ENCODE data around the gene DSC2. TPM values are rescaled to one million over a fixed set of nuclear protein-coding genes. Genes with fewer than 3 reads are reported as not detected.

The DSC2 gene
- total and polyA plus RNA-seq, 10 donors: 0.90 to 18.7 (median 12.8) TPM

DNA sequence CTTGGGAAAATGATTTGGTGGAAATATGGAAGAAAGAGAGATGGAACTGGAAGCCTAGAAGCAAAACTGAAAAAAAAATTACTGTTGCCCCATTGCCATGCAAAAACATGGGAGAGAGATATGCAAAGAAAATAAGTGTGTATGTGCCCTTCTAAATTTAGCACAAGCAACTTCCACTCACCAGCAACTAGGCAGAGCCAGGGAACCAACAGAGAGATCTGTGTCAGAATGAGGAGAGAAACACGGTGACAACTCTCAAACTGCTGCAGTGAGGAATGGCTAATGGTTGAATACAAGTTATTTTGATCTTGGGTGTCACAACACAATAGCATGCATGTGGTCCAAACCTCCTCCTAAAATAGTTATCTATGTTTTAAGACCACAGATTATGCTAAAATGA lies 10.9 kb downstream of the DSC2 start:
- H3K4me3 ChIP-seq: no peak overlapping the region
- TF ChIP-seq POLR2A (IDR thresholded peaks at IDR 0.05): no peak
- TF ChIP-seq POLR2AphosphoS5 (IDR thresholded peaks at IDR 0.05): no peak
- TF ChIP-seq, protein P1, sequence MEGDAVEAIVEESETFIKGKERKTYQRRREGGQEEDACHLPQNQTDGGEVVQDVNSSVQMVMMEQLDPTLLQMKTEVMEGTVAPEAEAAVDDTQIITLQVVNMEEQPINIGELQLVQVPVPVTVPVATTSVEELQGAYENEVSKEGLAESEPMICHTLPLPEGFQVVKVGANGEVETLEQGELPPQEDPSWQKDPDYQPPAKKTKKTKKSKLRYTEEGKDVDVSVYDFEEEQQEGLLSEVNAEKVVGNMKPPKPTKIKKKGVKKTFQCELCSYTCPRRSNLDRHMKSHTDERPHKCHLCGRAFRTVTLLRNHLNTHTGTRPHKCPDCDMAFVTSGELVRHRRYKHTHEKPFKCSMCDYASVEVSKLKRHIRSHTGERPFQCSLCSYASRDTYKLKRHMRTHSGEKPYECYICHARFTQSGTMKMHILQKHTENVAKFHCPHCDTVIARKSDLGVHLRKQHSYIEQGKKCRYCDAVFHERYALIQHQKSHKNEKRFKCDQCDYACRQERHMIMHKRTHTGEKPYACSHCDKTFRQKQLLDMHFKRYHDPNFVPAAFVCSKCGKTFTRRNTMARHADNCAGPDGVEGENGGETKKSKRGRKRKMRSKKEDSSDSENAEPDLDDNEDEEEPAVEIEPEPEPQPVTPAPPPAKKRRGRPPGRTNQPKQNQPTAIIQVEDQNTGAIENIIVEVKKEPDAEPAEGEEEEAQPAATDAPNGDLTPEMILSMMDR (IDR thresholded peaks at IDR 0.05 in 8 of 11, conservative IDR thresholded peaks at IDR 0.05 in 3 of 11): no peak
- no peak for DNase-seq
- H3K36me3 ChIP-seq: peaks cover 0 to 3% (median 0%) of the 10 kb centered on the region in 6 donors
- H3K27me3 ChIP-seq (replicated peaks in 1 of 7): no peaks in the 10 kb centered on the region
- no peaks in the 10 kb centered on the region for H3K9me3 ChIP-seq
- intact Hi-C loops (cut with DNase I; ENCODE audit: low total_unique reads): no loop called here
- H3K4me1 ChIP-seq: no peaks in the 10 kb centered on the region
- 67 to 84% (median 72%) methylated on average over 1 of the region's 1 CpG for WGBS, 5 donors
- H3K27ac ChIP-seq: no peak overlapping the region

DNA sequence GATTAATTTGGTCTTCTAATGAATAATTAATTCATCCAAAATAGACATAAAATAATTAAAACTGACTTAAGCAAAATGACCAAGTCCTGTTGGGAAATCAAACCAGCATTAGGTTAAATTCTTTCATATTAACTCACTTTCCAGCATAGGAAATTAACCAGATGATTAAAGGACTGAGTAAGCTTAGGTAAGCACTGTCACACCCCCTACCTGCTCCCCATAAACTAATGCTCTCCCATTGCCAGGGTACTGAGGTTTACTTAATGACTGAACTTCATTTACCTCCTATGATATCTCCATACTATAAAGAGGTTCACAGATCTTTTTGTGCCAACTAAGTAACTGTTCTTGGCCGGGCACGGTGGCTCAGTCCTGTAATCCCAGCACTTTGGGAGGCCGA lies 13.7 kb downstream of the DSC2 start:
- intact Hi-C loops (cut with DNase I; ENCODE audit: low total_unique reads): no loop called here
- DNase-seq: no peak

DNA sequence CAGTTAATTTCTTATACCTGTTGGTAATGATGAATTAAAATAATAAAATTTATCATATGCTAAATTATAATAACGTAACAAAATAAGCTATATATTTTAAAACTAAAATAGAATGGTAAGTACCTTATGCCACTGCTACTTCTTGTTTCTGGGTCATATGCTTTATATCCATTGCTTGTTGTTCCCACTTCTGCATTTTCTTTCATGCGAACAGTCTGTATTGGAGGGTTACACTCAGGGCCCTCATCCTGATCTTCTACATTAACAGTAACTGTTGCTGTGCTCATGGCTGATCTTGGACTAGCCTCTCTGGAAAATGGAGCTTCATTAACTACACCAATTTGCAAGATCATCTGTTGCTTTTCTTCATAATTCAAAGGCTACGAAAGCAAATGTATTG lies 22.2 kb downstream of the DSC2 start:
- Histone ChIP-seq H3K4me3 (no peak overlapping the region), H3K27ac (no peak overlapping the region), H3K9me3 (no peaks in the 10 kb centered on the region), H3K36me3 (no peaks in the 10 kb centered on the region), H3K4me1 (no peaks in the 10 kb centered on the region), H3K27me3 (replicated peaks in 1 of 7) (peaks cover 0 to 3% (median 0%) of the 10 kb centered on the region in 7 donors)
- TF ChIP-seq, protein P1 (IDR thresholded peaks at IDR 0.05 in 8 of 11, conservative IDR thresholded peaks at IDR 0.05 in 3 of 11): no peak
- no peak for TF ChIP-seq POLR2A (IDR thresholded peaks at IDR 0.05)
- no peak for TF ChIP-seq POLR2AphosphoS5 (IDR thresholded peaks at IDR 0.05)
- DNase-seq: no peak
- WGBS, 5 donors: 77 to 84% (median 81%) methylated on average over 3 of the region's 3 CpGs
- intact Hi-C loops (cut with DNase I; ENCODE audit: low total_unique reads): no loop called here

More for the DNA sequence above, 13.7 kb downstream of the DSC2 start:
- Histone ChIP-seq H3K9me3 (no peaks in the 10 kb centered on the region), H3K27ac (no peak overlapping the region), H3K36me3 (peaks cover 0 to 3% (median 0%) of the 10 kb centered on the region in 6 donors), H3K4me1 (no peaks in the 10 kb centered on the region), H3K27me3 (replicated peaks in 1 of 7) (no peaks in the 10 kb centered on the region), H3K4me3 (no peak overlapping the region)
- WGBS, 5 donors: 76 to 95% (median 93%) methylated on average over 3 of the region's 3 CpGs
- TF ChIP-seq POLR2A (IDR thresholded peaks at IDR 0.05) (no peak), POLR2AphosphoS5 (IDR thresholded peaks at IDR 0.05) (no peak)
- TF ChIP-seq, protein P1 (IDR thresholded peaks at IDR 0.05 in 8 of 11, conservative IDR thresholded peaks at IDR 0.05 in 3 of 11): no peak

DNA sequence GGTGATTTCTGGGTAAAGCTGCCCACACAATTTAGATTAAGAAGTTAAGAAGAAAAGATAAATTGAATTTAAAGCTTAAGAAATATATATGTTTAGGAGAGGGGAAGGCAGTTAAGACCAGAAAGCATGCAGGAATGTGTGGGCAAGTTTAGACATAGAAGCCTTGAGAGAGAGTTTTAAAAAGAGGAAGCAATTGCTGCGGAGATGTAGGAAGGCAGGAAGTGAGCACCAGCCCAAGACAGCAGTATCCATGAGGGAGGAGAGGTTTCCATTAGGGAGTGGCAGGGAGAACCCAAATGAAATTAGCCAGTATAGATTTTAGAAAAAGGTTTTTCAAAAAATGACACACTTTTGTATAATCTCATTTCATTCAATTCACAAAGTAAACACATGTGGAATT lies 24.3 kb downstream of the DSC2 start:
- H3K36me3 ChIP-seq: no peaks in the 10 kb centered on the region
- 11 to 26% (median 17%) methylated on average over 1 of the region's 1 CpG for WGBS, 5 donors
- intact Hi-C loops (cut with DNase I; ENCODE audit: low total_unique reads): no loop called here
- H3K27me3 ChIP-seq (replicated peaks in 1 of 7): peaks cover 0 to 3% (median 0%) of the 10 kb centered on the region in 7 donors
- no peaks in the 10 kb centered on the region for H3K4me1 ChIP-seq
- no peak for TF ChIP-seq POLR2AphosphoS5 (IDR thresholded peaks at IDR 0.05)
- TF ChIP-seq POLR2A (IDR thresholded peaks at IDR 0.05): no peak
- TF ChIP-seq, protein P1 (IDR thresholded peaks at IDR 0.05 in 8 of 11, conservative IDR thresholded peaks at IDR 0.05 in 3 of 11): no peak
- H3K27ac ChIP-seq: no peak overlapping the region
- no peak for DNase-seq
- H3K4me3 ChIP-seq: no peak overlapping the region
- no peaks in the 10 kb centered on the region for H3K9me3 ChIP-seq
